Naive B cell (primary cell): ENCODE data around the gene UBE2L6. TPM values are rescaled to one million over a fixed set of nuclear protein-coding genes. Genes with fewer than 3 reads are reported as not detected.

Experiments used
- ATAC-seq, 2 donors: fragments of 150-1000 bp; cut with Tn5 transposase; 2 replicates each; pipeline ENCODE4 v1.10.0; 2021; ENCODE audit warnings: low read depth in 2 of 2, mild to moderate bottlenecking in 2 of 2, moderate library complexity in 2 of 2
- DNase-seq: peaks from one replicate; pipeline ENCODE4 v3.0.0; 2022
- H3K27ac Mint-ChIP-seq, 6 donors: one replicate each; pipeline ENCODE4 v1.8.0; 2020 to 2022; ENCODE audit warnings: mild to moderate bottlenecking in 6 of 6, mixed read lengths in 6 of 6, moderate library complexity in 5 of 6, inconsistent platforms in 2 of 6
- H3K27me3 Mint-ChIP-seq, 3 donors: one replicate each; pipeline ENCODE4 v1.8.0; 2021 to 2022; ENCODE audit warnings: mixed read lengths in 3 of 3, mild to moderate bottlenecking in 1 of 3
- H3K36me3 Mint-ChIP-seq, 2 donors: one replicate each; pipeline ENCODE4 v1.8.0; 2020 to 2022; ENCODE audit warnings: mixed read lengths in 2 of 2, inconsistent platforms in 1 of 2, mild to moderate bottlenecking in 1 of 2
- H3K4me1 Mint-ChIP-seq, 3 donors: one replicate each; pipeline ENCODE4 v1.8.0; 2020 to 2022; ENCODE audit warnings: mixed read lengths in 3 of 3, inconsistent platforms in 1 of 3, mild to moderate bottlenecking in 1 of 3, moderate library complexity in 1 of 3
- H3K4me3 Mint-ChIP-seq, 8 donors: one replicate each; pipeline ENCODE4 v1.8.0; 2020 to 2022; ENCODE audit warnings: mild to moderate bottlenecking in 8 of 8, mixed read lengths in 8 of 8, moderate library complexity in 8 of 8, inconsistent platforms in 2 of 8
- H3K9me3 Mint-ChIP-seq, 7 donors: one replicate each; pipeline ENCODE4 v1.8.0; 2020 to 2022; ENCODE audit warnings: mixed read lengths in 7 of 7, mild to moderate bottlenecking in 5 of 7, inconsistent platforms in 2 of 7, moderate library complexity in 1 of 7
- polyA plus RNA-seq, 6 donors: library from polyadenylated mRNA; unstranded; fragments of 300-500 nt; fragmentation: Illumina TruSeq; gene quantifications; one replicate each; pipeline ENCODE4 v1.2.3, GENCODE V29; 2021; ENCODE audit warnings: low read depth in 6 of 6

Gene UBE2L6
- polyA plus RNA-seq, 6 donors from 2014 or later = 182 to 310 (median 219) TPM

- peaks cover 37 to 43% (median 38%) of the 10 kb centered on the region in 3 donors for H3K4me1 Mint-ChIP-seq
- H3K4me3 Mint-ChIP-seq = peak overlapping the region; percentile 91 to 99 (median 97)
- H3K36me3 Mint-ChIP-seq = no peaks in the 10 kb centered on the region
- ATAC-seq (peak; percentile 31 to 42), DNase-seq (no peak)
- peak overlapping the region in 2 of 6 donors; percentile 15 to 60 for H3K27ac Mint-ChIP-seq
- H3K9me3 Mint-ChIP-seq = no peaks in the 10 kb centered on the region
- no peaks in the 10 kb centered on the region for H3K27me3 Mint-ChIP-seq
These were observed 53.4 kb downstream of the UBE2L6 start for GRCh38 chr11:57513911-57514537.

- ATAC-seq = no peak
- peaks cover 31 to 40% (median 38%) of the 10 kb centered on the region in 3 donors for H3K4me1 Mint-ChIP-seq
- H3K36me3 Mint-ChIP-seq = no peaks in the 10 kb centered on the region
- no peaks in the 10 kb centered on the region for H3K9me3 Mint-ChIP-seq
- DNase-seq = no peak
- no peak overlapping the region for H3K27ac Mint-ChIP-seq
- H3K27me3 Mint-ChIP-seq = no peaks in the 10 kb centered on the region
- peak overlapping the region; percentile 53 to 94 (median 82) for H3K4me3 Mint-ChIP-seq
These were observed 54.0 kb downstream of the UBE2L6 start for GRCh38 chr11:57513452-57513795.

GRCh38 chr11:57512646-57513451, 54.6 kb downstream of the UBE2L6 start:
- Mint-ChIP-seq H3K4me3 (peak overlapping the region in 6 of 8 donors; percentile 20 to 91 (median 51)), H3K9me3 (no peaks in the 10 kb centered on the region), H3K36me3 (no peaks in the 10 kb centered on the region), H3K27ac (peak overlapping the region in 4 of 6 donors; percentile 27 to 86 (median 61)), H3K4me1 (peaks cover 30 to 38% (median 38%) of the 10 kb centered on the region in 3 donors), H3K27me3 (no peaks in the 10 kb centered on the region)
- DNase-seq = no peak
- no peak for ATAC-seq

- H3K4me3 Mint-ChIP-seq = peak overlapping the region in 4 of 8 donors; percentile 7 to 91 (median 54)
- no peak for DNase-seq
- H3K9me3 Mint-ChIP-seq = no peaks in the 10 kb centered on the region
These were observed 55.6 kb downstream of the UBE2L6 start for GRCh38 chr11:57511741-57512430.

GRCh38 chr11:57508341-57509170, 58.9 kb downstream of the UBE2L6 start:
- Mint-ChIP-seq H3K27me3 (no peaks in the 10 kb centered on the region), H3K27ac (peak overlapping the region in 2 of 6 donors; percentile 24 to 66), H3K4me1 (peaks cover 14 to 21% (median 18%) of the 10 kb centered on the region in 3 donors), H3K9me3 (no peaks in the 10 kb centered on the region), H3K4me3 (no peak overlapping the region), H3K36me3 (no peaks in the 10 kb centered on the region)
- ATAC-seq (no peak), DNase-seq (no peak)

More at GRCh38 chr11:57511741-57512430, 55.6 kb downstream of the UBE2L6 start:
- Mint-ChIP-seq H3K36me3 (no peaks in the 10 kb centered on the region), H3K4me1 (peaks cover 30 to 38% (median 35%) of the 10 kb centered on the region in 3 donors), H3K27me3 (no peaks in the 10 kb centered on the region), H3K27ac (peak overlapping the region; percentile 44 to 92 (median 84))
- peak; percentile 42 to 56 for ATAC-seq

- H3K4me3 Mint-ChIP-seq = no peak overlapping the region
- H3K27me3 Mint-ChIP-seq = no peaks in the 10 kb centered on the region
- no peak overlapping the region for H3K27ac Mint-ChIP-seq
- DNase-seq = no peak
- H3K9me3 Mint-ChIP-seq = no peaks in the 10 kb centered on the region
- H3K4me1 Mint-ChIP-seq = peaks cover under 1 to 2% (median 2%) of the 10 kb centered on the region in 3 donors
- ATAC-seq = no peak
- H3K36me3 Mint-ChIP-seq = no peaks in the 10 kb centered on the region
These were observed 61.0 kb downstream of the UBE2L6 start for GRCh38 chr11:57506522-57506921.

GRCh38 chr11:57504511-57504910, 63.0 kb downstream of the UBE2L6 start:
- no peak overlapping the region for H3K27ac Mint-ChIP-seq
- H3K4me3 Mint-ChIP-seq = no peak overlapping the region
- no peaks in the 10 kb centered on the region for H3K27me3 Mint-ChIP-seq
- H3K36me3 Mint-ChIP-seq = no peaks in the 10 kb centered on the region
- peaks cover 0 to 11% (median 0%) of the 10 kb centered on the region in 3 donors for H3K4me1 Mint-ChIP-seq
- ATAC-seq = no peak
- no peak for DNase-seq
- no peaks in the 10 kb centered on the region for H3K9me3 Mint-ChIP-seq

GRCh38 chr11:57502870-57503269, 64.6 kb downstream of the UBE2L6 start:
- no peak for DNase-seq
- Mint-ChIP-seq H3K9me3 (no peaks in the 10 kb centered on the region), H3K27me3 (no peaks in the 10 kb centered on the region), H3K4me1 (peaks cover 0 to 12% (median 0%) of the 10 kb centered on the region in 3 donors), H3K4me3 (no peak overlapping the region), H3K36me3 (no peaks in the 10 kb centered on the region), H3K27ac (peak overlapping the region in 1 of 6 donors; percentile 68)
- ATAC-seq = no peak

GRCh38 chr11:57502376-57502775, 65.1 kb downstream of the UBE2L6 start:
- no peaks in the 10 kb centered on the region for H3K36me3 Mint-ChIP-seq
- no peaks in the 10 kb centered on the region for H3K27me3 Mint-ChIP-seq
- no peak for ATAC-seq
- no peak for DNase-seq
- H3K27ac Mint-ChIP-seq = no peak overlapping the region
- no peak overlapping the region for H3K4me3 Mint-ChIP-seq
- no peaks in the 10 kb centered on the region for H3K9me3 Mint-ChIP-seq
- H3K4me1 Mint-ChIP-seq = peaks cover 0 to 12% (median 0%) of the 10 kb centered on the region in 3 donors

- ATAC-seq = no peak
- H3K27me3 Mint-ChIP-seq = no peaks in the 10 kb centered on the region
- peaks cover 0 to 12% (median 0%) of the 10 kb centered on the region in 3 donors for H3K4me1 Mint-ChIP-seq
- no peak overlapping the region for H3K27ac Mint-ChIP-seq
- H3K9me3 Mint-ChIP-seq = no peaks in the 10 kb centered on the region
- H3K36me3 Mint-ChIP-seq = no peaks in the 10 kb centered on the region
- H3K4me3 Mint-ChIP-seq = peak overlapping the region in 1 of 8 donors; percentile 49
- DNase-seq = no peak
These were observed 65.5 kb downstream of the UBE2L6 start for GRCh38 chr11:57501953-57502352.
